H54 (cell line): Measurements from ENCODE around the gene NFKBIB.

ENCODE experiments used
- DNase-seq: peaks from one replicate; pipeline ENCODE4 v3.0.0; 2011; ENCODE audit warnings: low spot score, mixed read lengths; ENCODE audit not compliant: insufficient read length
- FAIRE-seq: peaks from 3 replicates; lab custom pipeline; 2011; peaks lifted over from hg19 to GRCh38; lab: Jason Lieb, UNC
- POLR2A ChIP-seq: IDR thresholded peaks from 2 replicates; pipeline ENCODE4 v1.6.1; 2011; ENCODE audit warnings: low read depth, mild to moderate bottlenecking, low read length

Gene NFKBIB

DNA sequence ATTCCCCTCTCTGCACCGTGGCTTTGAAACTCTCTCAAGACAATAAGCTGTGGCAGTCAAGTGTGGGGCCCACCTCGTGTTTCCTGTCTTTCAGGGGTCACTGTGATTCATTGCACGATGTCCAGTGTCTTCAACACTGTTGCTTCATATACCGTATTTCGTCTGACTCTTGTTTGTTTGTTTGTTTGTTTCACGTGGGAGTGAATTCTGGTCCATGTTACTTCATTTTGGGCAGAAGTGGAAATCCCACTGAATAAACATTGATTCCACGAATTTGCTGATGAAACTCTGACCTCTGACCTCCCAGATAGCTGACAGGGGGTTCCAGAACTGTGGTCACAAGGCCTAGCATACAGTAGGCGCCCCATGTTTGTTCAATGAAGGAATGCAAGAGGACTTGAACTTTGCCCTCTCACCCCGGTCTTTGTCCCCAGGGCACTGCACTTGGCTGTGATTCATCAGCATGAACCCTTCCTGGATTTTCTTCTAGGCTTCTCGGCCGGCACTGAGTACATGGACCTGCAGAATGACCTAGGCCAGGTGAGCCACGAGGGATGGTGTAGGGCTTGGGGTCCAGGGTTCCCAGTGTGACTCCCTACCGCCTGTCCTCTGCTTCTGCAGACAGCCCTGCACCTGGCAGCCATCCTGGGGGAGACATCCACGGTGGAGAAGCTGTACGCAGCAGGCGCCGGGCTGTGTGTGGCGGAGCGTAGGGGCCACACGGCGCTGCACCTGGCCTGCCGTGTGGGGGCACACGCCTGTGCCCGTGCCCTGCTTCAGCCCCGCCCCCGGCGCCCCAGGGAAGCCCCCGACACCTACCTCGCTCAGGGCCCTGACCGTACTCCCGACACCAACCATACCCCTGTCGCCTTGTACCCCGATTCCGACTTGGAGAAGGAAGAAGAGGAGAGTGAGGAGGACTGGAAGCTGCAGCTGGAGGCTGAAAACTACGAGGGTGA is 5.1 kb downstream of the NFKBIB start:
- TF ChIP-seq POLR2A = no peak
- no peak for FAIRE-seq
- DNase-seq = no peak

DNA sequence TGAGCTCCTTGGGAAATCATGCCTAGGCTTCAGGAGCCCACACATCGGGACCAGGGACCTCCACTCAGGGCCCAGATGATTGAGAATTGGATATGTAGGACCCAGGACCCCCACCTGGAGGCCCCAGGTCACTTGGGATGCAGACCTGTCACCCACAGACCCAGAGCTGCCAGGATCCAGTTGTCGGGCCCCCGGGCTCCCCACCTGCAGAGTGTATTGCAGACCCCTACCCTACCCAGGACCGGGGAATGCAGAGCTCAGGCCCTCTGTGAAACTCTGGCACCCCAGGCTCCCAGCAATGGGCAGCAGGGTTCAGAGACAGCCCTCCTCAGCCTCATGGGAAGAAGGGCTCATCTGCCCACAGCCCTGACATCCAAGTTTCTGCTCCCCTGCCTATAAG is 5.9 kb downstream of the NFKBIB start:
- DNase-seq = no peak
- TF ChIP-seq POLR2A = no peak
- no peak for FAIRE-seq

DNA sequence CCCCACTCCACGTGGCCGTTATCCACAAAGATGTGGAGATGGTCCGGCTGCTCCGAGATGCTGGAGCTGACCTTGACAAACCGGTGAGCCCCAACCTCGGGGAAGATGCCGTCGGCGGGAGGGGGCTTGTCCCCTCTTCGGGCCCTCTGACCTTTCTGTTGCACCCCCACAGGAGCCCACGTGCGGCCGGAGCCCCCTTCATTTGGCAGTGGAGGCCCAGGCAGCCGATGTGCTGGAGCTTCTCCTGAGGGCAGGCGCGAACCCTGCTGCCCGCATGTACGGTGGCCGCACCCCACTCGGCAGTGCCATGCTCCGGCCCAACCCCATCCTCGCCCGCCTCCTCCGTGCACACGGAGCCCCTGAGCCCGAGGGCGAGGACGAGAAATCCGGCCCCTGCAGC is 7.5 kb downstream of the NFKBIB start:
- no peak for TF ChIP-seq POLR2A
- FAIRE-seq (no peak), DNase-seq (no peak)

DNA sequence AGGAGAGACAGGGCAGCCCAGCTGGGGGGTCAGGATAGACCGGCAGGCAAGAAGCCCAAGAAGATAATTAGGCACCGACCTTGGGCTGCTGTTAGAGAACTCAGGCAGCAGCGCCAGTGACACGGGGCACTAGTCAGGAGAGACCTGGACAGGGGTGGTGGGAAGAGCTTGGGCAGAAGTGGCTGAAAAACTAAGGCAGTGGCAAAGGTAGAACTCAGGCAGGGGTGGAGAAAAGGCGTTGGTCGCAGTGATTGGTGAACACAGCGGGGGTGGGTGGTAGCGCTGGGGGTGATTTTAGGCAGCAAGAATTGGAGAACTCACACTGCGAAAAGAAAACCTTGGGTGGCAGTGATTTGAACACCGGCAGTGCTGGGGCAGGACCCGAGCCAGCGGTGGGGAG is 7.9 kb downstream of the NFKBIB start:
- DNase-seq (no peak), FAIRE-seq (no peak)
- no peak for TF ChIP-seq POLR2A

DNA sequence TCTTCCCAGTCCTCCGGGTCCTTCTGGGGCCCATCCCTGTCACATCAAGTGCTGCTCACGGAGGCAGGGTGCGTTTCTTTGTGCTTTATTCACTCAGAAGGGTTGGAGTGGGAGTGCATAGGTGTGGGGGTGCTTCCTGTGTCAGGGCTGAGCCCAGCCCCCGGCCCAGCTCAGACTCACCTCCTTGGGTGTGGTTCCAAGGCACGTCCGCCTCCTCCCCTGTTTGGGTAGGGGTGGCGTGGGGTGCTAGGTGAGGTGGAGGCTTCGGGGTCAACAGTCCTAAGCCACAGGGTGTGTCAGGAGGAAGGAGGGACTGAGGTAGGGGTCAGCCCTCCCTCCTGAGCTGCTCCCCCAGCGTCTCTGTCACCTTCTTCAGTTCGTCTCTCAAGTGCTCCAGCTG is 9.1 kb downstream of the NFKBIB start:
- DNase-seq = no peak
- FAIRE-seq = no peak
- TF ChIP-seq POLR2A = no peak

DNA sequence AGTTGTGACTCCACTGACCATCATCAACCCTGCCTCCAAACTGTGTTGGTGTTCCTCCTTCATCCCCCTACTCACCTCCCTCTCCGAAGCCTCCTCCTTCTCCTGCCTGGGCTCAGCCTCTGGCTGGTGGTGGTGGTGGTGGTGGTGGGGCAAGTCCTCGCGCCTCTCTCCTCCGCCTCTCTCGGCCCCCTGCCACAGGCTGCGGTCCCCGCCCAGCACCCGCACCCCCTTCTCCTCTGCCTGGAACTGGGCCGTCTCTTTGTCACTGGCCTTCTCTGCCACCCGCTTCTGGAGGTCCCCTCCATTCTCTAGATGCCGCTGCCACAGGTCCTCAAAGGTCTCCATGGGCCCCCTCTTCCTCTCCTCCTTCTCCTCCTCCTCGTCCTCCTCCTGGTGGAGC is 10.7 kb downstream of the NFKBIB start:
- no peak for TF ChIP-seq POLR2A
- no peak for FAIRE-seq
- no peak for DNase-seq

DNA sequence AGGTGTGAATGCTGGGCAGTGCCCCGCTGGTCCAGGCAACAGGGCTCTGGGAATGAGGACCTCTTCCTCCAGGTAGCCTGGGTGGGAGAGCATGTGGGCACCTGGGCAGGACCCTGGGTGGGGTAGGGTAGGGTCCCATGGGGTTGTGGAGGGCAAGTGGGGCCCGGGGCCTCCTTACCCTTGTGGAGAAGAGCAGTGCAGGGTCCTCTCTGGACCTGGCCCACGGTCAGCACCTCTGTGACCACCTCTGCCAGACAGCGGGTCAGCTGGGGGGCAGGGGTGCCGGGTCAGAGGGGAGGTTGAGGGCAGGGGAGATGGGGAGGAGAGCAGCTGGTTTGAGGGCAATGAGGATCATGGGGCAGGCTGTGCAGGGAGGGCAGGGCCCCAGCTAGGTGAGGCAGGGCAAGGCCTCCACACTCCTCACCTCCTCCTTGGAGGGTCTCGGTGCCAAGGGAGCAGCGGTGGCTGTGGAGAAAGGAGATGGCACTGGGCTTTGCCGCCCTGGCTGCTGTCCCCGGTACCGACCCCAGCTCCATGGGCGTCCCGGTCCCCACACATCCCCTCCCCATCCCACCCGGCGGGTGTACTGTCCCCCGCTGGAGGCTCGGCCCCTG is 11.7 kb downstream of the NFKBIB start:
- no peak for TF ChIP-seq POLR2A
- FAIRE-seq (no peak), DNase-seq (no peak)

DNA sequence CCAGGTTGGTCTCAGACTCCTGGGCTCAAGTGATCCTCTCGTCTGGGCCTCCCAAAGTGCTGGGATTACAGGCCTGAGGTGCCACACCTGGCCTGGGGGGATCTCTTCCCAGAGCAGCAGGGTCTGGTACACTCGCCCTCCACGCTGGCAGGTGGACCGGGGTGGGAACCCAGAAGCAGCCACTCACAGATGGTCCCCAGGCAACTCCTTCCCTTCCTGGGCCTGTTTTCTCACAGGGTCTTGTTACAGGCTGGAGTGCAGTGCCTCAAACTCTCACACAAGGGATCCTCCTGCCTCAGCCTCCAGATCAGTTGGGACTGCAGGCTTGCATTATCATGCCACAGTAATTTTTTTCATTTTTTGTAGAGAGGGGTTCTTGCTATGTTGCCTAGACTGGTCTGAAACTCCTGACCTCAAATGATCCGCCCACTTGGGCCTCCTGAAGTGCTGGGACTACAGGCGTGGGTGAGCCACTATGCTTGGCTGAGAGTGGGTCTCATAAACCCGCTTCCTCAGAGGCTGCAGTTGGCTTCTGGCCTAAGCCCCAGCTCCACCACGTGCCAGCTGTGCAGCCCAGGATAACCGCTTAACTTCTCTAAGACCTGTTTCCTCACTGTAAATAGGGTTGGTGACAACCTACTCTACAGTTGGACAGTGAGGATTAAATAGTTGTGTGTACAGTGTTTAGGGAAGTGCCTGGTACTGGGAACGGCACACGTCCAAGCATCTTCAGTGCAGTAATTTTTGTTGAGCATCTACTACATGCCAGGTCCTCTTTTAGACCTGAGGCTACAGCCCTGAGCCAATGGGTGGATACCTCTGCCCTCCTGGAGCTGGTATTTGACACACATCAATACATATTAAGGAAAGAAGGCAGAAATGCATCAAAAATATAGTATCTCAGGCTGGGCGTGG is 13.1 kb downstream of the NFKBIB start:
- DNase-seq (no peak), FAIRE-seq (no peak)
- no peak for TF ChIP-seq POLR2A

DNA sequence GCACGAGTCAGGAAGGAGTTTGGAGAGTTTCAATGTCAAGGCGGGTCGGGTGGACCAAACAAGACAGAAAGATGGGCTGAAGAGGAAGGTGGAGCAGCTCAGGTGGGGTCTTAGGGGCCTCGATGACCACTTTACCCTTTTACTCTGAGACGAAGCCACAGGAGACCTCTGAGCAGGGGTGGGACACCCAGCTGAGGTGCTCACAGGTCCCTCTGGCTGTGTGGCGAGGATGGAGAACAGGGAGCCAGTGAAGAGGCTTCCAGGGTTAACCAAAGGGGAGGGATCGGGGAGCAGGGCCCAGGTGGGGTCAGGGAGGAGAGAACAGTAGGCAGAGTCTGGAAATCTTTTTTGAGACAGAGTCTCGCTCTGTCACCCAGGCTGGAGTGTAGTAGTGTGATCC is 14.2 kb downstream of the NFKBIB start:
- FAIRE-seq (no peak), DNase-seq (no peak)
- TF ChIP-seq POLR2A = no peak

DNA sequence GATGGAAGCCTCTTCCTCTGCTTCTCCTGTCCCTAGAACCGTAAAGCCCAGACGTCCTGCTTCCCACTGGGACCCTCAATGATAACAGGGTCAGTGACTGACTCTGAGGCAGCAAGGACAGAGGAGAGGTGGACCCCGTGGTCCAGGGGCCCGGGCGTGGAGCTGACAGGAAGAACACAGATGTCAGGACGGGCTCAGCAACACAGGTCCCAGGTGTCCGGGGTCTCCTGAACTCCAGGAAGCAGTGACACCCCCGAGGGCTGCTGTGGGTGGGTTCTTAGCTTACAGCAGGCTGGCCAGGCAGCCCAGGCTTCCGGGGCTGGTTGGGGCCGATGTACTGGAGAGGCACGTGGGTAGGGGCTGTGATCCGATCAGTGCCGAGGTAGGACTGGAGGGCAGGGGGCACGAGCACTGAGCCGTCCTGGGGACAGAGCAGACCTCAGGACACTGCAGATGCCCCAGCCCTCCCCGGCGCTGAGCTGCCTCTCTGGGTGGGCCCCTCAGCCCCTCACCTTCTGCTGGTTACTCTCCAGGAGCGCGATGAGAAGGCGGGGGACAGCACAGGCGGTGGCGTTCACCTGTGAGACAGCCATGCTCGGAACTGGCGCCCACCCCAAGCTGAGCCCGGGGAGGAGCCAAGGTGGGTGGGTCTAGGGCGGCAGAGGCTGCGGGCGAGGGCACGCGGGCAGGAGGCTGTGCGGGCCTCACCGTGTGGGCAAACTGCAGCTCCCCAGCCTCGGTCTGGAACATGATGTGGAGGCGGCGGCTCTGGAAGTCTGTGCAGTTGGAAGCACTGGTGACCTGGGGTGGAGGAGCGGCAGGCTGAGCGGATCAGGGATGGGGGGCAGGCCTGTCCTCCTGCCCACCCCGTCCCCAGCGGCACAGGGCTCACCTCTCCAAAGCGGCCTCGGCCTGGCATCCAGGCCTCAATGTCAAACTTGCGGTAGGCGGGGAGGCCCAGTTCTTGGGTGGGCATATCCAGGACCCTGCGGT is 15.9 kb downstream of the NFKBIB start:
- DNase-seq = no peak
- no peak for TF ChIP-seq POLR2A
- FAIRE-seq = no peak

DNA sequence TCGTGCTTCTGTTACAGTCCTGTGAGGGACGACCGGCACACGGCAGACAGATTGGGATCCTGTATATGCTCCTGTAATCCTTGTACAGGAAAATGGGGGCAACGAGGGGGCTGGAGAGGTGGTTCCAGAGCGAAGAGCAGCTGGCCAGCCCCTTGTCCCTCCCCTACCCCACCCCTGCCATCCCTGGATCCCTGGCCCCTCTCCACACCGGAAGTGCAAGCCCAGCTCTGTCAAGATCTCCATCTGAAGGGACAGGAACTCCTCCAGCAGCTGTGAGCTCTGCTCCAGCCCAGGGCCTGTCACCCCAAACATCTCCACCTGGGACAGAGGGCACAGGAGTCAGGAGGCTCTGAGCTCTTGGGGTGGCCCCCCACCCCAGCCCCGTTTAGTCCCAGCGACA is 17.7 kb downstream of the NFKBIB start:
- DNase-seq (no peak), FAIRE-seq (no peak)
- TF ChIP-seq POLR2A = no peak

DNA sequence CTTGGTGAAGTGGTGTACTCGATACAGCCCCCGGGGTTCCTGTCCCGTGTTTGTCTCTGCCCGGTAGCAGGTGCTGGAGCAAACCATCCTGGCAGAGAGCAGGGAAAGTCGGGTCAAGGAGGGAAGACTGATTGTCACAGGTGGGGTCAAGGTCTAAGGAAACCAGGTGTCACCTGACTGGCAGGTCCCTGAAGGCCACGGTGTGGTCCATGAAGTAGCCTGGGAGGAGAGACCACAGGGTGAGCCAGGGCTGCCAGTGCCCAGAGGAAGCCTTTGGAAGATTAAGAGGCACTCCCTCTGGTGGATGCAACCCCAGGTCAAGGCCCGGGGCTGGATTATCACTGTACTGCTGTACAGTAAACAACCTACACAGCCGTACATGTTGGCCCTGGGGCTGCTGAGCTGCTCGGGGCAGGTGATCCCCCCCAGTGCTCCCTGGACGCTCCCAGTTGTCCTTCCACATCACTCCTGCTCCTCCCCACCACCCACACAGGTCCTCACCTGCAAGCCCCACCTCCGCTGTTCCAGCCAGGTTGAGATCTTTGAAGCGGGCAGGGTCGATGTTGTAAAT is 18.2 kb downstream of the NFKBIB start:
- no peak for FAIRE-seq

More for the DNA sequence above, 18.2 kb downstream of the NFKBIB start:
- peak; percentile 59 for DNase-seq
- no peak for TF ChIP-seq POLR2A
